Measurements from ENCODE around the gene SHC3. TPM values are rescaled to one million over a fixed set of nuclear protein-coding genes. Genes with fewer than 3 reads are reported as not detected.

SHC3 gene
- total RNA-seq, 1 experiment from 2014 or later = 1.8 TPM

- Histone ChIP-seq H3K18ac (ENCODE audit: insufficient read length, low read depth, low read length) (no peak overlapping the region), H3K27ac (ENCODE audit: insufficient read length, low read depth, low read length) (no peak overlapping the region)
- H3K9me3 Mint-ChIP-seq = peaks cover 8 to 17% of the 10 kb centered on the region in 2 experiments
Measured at GRCh38 chr9:89215342-89215741, 36.7 kb upstream of the SHC3 start.

More at GRCh38 chr9:89215342-89215741, 36.7 kb upstream of the SHC3 start:
- Histone ChIP-seq H2AK5ac (ENCODE audit: insufficient read length, low read length) (no peak overlapping the region), H3K9ac (ENCODE audit: extremely low read depth, insufficient read length, low read length) (no peak overlapping the region), H3K56ac (ENCODE audit: insufficient read length, low read depth, low read length) (no peak overlapping the region), H4K8ac (replicated peaks; ENCODE audit: insufficient read length, low read depth, low read length) (no peak overlapping the region), H4K5ac (ENCODE audit: insufficient read length, low read depth, low read length) (no peak overlapping the region), H3K14ac (ENCODE audit: insufficient read depth, low read length) (no peak overlapping the region), H3K4me2 (ENCODE audit: insufficient read depth, insufficient read length, low read length) (no peak overlapping the region), H3K27me3 (ENCODE audit: insufficient read depth, low read length) (no peaks in the 10 kb centered on the region), H3K79me1 (ENCODE audit: insufficient read depth, low read depth, low read length, poor library complexity, severe bottlenecking) (no peaks in the 10 kb centered on the region), H2AFZ (ENCODE audit: low read length) (no peak overlapping the region), H4K20me1 (ENCODE audit: control insufficient read depth, insufficient read depth, insufficient read length) (no peaks in the 10 kb centered on the region), H3T11ph (ENCODE audit: low read length) (no peak overlapping the region), H3K23me2 (ENCODE audit: insufficient read length, low read depth, low read length, poor library complexity, severe bottlenecking) (no peaks in the 10 kb centered on the region), H3K9me3 (ENCODE audit: control insufficient read depth, low read depth, low read length) (no peaks in the 10 kb centered on the region), H3K79me2 (ENCODE audit: insufficient read depth, low read length) (no peaks in the 10 kb centered on the region), H2BK20ac (ENCODE audit: low read depth, low read length, poor library complexity, severe bottlenecking) (no peak overlapping the region), H2BK15ac (ENCODE audit: low read depth, low read length) (no peak overlapping the region), H4K91ac (ENCODE audit: insufficient read length, low read depth, low read length) (no peak overlapping the region), H2BK120ac (ENCODE audit: low read depth, low read length, poor library complexity, severe bottlenecking) (no peak overlapping the region), H3K4me1 (ENCODE audit: insufficient read depth, low read length) (no peaks in the 10 kb centered on the region), H2BK5ac (ENCODE audit: insufficient read length, low read length) (no peak overlapping the region), H3K23ac (ENCODE audit: insufficient read length, low read depth, low read length) (no peak overlapping the region), H2BK12ac (ENCODE audit: insufficient read length, low read depth, low read length) (no peak overlapping the region), H3K4ac (ENCODE audit: low read depth, low read length) (no peak overlapping the region)
- no peak for TF ChIP-seq CTCF (conservative IDR thresholded peaks at IDR 0.05)
- Mint-ChIP-seq H3K27ac (peak overlapping the region in 1 of 3 experiments; percentile 79; a peak in 2 of 7 replicates), H3K27me3 (ENCODE audit: low read depth) (no peaks in the 10 kb centered on the region; the same call in 1 of the 2 replicates), H3K36me3 (ENCODE audit: insufficient read depth in 1 of 3, low read depth in 3 of 3) (peaks cover 4 to 7% (median 4%) of the 10 kb centered on the region in 3 experiments; a peak in 6 of 7 replicates), H3K4me3 (no peak overlapping the region), H3K4me1 (peaks cover 0 to 5% of the 10 kb centered on the region in 2 experiments; a peak in 3 of 4 replicates)
- no CpG with 5 or more reads among the region's 3 CpGs for WGBS (ENCODE audit: extremely low coverage, insufficient read length, low lambda C conversion rate)
- DNase-seq = no peak

All from H9 (cell line).